Hippocampal formation (tissue), 2 donors: ENCODE measurements around the gene LAMC2.
"Not testable (repeated sequence)": the region's sequence is repeated elsewhere in the genome, so short reads cannot be mapped to it uniquely, and the experiment has no call there.

Experiments
- DNase-seq, 2 donors: peaks; one replicate each; lab custom pipeline; 2025; lab: John Stamatoyannopoulos, UW

Gene LAMC2

DNA sequence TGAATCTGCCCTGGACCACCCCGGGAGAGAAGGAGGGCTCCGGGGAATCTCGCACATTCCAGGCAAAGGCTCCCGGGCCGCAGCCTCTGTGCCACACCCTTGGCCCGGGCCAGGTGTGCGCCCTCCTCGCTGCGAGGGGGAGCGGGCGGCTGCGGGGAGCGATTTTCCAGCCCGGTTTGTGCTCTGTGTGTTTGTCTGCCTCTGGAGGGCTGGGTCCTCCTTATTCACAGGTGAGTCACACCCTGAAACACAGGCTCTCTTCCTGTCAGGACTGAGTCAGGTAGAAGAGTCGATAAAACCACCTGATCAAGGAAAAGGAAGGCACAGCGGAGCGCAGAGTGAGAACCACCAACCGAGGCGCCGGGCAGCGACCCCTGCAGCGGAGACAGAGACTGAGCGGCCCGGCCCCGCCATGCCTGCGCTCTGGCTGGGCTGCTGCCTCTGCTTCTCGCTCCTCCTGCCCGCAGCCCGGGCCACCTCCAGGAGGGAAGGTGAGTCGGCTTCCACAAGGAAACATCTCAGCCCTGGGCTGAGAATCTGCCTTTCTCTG is at the start of gene LAMC2:
LAMC2 (plus strand) TSS at position 324 of the 550 bp plus-strand sequence; CDS start at position 413, 89 bp downstream.
- DNase-seq, result no peak

DNA sequence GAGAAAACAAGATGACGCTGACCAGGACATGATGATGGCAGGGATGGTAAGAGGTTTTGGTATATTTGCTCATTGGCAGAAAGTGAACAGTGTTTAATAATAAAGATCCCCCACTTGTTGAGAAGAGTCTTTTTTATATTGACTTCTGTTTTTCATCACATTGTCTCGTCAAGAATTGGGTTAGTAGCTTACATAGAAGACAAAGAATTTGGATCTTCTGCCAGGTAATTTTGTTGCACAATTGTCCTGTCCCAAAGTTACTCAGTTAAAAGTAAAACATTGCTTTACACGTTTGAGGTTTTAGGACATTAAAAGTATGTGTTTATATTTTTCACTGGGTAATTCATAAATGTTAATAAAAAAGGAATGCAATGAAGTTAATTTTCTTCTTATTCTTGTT is 48.3 kb upstream of the LAMC2 start:
- no peak for DNase-seq

DNA sequence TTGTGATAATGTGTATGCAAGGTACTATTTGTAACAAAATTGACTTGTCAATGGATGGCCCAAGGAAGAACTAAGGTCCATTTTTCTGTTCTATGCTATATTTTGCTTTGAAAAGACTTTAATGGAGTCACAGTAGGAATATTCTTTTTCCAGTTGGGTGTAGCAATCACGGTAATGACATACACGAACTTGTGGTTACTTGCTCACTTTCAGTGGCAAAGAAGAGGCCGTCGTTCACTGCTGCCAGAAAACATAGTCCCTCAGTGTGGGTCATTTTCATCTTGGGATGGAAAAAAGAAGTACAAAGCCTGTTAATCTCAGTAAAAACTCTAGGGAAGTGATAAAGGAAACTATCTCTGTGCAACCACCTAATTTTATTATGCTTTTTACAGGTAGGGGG is 47.8 kb upstream of the LAMC2 start:
- DNase-seq, result no peak

DNA sequence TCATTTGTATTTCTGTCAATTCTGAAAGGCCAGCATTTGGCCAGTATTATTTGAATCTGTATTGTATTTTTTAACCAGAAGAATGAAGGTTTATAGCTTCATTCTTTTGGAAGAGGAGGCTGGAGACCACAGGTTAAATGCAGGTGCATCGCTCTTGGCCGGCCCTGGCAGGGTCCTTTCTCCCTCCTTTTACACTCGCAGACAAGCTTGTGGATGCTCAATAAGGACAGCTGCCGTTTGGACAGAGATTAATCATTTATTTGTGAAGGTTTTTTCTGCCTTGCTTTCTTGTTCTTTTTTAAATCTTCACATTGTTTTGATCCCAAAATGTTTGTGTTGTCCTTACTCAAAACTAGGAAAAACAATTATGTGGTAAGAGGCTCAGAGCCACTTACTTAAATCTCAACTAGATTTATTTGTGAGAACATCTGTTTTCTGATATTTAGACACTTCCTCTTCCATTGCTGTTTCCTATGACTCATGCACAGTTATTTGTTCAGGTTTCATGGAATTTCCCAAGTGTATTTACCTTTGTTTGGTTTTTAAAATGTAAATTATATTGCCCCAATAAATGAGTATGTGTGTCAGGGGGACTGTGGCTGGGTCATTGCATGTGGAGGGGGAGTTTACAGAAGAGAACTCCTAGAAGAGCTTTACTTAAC is 46.7 kb upstream of the LAMC2 start:
- DNase-seq, result no peak

DNA sequence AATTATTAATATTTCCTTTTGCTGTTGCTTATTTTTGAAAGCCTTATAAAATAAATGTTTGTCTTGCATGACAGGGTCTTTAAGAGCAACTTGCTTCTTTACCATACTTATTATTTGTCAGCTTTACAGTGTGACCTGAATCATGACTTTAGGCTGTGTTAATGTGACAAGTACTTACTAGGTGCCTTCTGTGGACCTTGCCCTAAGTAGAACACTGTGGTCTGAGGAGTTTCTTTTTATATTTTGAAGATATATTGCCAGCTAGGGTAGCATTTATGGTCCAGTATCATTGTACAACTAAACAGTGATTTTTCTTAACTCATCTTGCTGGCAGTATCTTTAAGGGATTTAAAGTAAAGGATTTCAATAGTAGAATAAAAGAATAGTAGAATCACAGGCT is 45.4 kb upstream of the LAMC2 start:
- no peak for DNase-seq

DNA sequence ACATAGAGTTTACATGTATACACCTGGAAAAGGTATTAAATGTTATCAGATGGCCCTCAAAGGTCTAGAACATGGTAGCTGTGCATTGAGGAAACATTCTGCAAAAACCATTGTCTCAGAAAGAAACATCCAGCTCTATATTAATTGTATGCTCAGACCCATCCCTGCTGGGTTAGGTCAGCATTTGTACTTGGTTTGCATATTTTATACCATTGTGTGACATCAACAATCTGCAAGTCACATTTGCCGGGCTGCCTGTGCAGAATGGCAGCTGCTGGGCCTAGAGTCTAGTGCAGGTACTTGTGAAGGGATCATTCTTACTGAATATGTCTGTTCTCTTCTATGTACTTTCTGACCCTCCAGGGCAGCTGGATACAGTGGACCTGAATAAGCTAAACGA is 43.9 kb upstream of the LAMC2 start:
- DNase-seq, result no peak

DNA sequence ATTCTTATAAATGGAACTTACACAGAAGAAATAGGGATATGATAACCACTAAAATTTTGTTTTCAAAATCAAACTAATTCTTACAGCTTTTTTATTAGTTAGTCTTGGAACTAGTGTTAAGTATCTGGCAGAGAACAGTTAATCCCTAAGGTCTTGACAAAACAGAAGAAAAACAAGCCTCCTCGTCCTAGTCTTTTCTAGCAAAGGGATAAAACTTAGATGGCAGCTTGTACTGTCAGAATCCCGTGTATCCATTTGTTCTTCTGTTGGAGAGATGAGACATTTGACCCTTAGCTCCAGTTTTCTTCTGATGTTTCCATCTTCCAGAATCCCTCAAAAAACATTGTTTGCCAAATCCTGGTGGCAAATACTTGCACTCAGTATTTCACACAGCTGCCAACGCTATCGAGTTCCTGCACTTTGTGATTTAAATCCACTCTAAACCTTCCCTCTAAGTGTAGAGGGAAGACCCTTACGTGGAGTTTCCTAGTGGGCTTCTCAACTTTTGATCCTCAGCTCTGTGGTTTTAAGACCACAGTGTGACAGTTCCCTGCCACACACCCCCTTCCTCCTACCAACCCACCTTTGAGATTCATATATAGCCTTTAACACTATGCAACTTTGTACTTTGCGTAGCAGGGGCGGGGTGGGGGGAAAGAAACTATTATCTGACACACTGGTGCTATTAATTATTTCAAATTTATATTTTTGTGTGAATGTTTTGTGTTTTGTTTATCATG is 42.3 kb upstream of the LAMC2 start:
- DNase-seq, result no peak

DNA sequence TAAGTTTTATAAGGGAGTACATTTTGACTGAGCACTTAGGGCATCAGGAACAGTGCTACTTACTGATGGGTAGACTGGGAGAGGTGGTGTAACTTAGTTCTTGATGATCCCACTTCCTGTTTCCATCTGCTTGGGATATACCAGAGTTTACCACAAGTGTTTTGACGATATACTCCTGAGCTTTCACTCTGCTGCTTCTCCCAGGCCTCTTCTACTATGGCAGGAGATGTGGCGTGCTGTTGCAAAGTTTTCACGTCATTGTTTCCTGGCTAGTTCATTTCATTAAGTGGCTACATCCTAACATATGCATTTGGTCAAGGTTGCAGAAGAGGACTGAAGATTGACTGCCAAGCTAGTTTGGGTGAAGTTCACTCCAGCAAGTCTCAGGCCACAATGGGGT is 41.3 kb upstream of the LAMC2 start:
- no peak for DNase-seq

DNA sequence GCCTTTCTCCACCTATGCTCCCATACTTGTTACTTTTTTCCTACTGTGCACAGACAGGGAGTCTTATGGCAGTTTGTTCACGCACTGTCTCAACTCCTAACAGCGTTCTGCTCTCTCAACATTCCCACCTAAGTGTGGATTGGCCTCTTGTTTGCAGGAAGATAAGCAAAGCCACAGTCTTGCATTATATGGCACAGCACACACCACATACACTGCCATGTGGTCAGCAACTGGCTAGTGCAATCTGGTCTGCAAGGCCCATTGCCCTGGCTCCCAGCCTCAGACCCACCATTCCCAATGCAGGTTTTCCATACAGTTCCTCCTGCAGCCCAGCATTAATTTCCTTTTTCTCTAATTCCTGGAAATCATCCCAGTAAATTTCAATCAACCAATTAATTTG is 38.3 kb upstream of the LAMC2 start:
- no peak for DNase-seq

DNA sequence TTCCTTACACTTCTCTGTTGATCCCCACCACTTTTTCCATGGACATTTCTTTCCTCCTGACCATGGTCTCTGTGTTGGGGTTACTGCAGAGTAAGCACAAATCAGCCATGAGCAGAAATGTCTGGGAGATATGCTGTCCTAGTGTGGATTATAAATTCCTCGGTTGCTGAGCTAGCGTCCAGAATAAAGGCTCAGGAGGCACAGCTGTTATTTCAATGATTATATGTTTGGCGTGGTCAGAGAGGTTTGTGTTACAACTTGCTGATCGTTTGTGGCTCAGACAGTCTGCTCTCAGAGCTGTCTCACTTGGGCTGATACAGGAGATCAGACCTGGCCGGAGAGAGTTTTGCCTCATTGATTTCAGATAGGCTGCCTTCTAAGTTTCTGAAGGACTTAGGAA is 37.5 kb upstream of the LAMC2 start:
- no peak for DNase-seq

DNA sequence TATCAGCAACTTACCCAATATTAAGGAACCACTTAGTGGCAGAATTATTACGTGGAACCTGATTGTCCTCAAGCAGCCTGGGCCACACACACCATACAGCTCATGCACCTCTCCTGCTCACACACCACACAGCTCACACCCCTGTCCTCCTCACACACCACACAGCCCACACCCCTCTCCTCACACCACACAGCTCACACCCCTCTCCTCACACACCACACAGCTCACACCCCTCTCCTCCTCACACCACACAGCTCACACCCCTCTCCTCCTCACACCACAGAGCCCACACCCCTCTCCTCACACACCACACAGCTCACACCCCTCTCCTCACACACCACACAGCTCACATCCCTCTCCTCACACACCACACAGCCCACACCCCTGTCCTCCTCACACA is 36.8 kb upstream of the LAMC2 start:
- no peak for DNase-seq

DNA sequence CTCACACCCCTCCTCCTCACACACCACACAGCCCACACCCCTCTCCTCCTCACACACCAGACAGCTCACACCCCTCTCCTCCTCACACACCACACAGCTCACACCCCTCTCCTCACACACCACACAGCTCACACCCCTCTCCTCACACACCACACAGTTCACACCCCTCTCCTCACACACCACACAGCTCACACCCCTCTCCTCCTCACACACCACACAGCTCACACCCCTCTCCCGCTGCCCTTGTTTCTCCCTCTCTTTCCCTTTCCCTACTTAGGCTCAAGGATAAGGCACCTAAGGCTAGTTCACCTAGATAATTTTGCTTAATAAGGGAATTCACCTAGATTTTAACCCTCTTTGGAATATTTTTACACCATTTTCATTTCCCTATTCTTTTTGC is 36.0 kb upstream of the LAMC2 start:
- not testable (repeated sequence) for DNase-seq

DNA sequence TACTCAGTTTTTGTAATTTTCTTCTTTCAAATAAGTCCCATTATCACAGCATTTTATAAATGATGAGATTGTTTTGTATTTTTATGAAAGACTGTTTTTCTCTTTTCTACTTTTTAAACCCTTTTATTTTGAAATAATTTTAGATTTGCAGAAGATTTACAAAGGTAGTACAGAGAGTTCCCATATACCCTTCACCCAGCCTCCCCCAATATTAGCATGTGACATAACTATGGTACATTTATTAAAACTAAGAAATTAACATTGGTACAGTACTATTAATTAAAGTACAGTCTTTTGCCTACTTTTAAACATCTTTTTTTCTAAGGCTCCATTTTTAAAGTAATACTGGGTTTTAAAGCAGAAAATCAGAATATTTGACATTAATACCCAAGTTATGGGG is 35.6 kb upstream of the LAMC2 start:
- no peak for DNase-seq

DNA sequence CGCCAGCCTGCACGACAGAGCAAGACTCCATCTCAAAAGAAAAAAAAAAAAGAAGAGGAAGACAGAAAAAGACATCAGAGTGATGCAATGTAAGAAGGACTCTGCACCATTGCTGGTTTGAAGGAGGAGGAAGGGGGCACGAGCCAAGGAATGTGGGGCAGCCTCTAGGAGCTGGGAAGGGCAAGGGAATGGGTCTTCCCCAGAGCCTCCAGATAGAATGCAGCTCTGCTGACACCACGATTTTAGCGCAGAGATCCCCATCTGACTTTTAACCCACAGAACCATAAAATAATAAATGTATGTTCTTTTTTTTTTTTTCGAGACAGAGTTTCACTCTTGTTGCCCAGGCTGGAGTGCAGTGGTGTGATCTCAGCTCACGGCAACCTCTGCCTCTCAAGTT is 33.9 kb upstream of the LAMC2 start:
- DNase-seq, result no peak

DNA sequence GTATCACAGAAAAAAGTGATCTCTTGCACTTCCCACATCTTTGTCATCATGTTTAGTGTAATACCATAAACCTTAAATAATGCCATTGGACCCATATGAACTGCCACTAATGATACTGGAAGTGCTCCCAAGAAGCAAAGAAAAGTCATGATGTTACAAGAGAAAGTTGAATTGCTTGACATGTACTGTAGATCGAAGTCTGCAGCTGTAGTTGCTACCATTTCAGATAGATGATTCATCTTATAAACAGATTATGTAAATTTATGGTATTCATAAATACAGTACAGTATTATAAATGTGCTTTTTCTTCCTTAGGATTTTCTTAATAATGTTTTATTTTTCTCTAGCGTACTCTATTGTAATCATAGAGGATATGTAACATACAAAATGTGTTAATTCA is 30.1 kb upstream of the LAMC2 start:
- DNase-seq, result no peak

DNA sequence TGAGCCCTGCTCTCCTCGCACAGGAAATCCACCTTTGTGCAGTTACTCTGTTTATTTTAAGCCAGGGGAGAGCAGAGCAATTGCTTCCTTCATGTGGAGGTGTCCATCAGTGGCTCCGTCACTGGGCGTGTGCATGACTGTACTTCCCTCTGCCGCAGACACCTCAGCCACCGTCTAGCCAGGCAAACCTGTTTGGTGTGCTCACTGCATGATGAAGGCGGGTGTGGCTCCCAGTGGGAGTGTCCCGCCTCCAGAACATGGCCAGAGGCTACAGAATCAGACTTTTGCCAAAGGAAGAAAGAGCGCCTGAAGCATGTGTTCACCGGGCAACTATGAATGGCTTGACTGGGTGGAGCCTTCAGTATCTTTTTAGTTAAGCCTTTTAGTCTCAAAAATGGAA is 26.1 kb upstream of the LAMC2 start:
- no peak for DNase-seq

DNA sequence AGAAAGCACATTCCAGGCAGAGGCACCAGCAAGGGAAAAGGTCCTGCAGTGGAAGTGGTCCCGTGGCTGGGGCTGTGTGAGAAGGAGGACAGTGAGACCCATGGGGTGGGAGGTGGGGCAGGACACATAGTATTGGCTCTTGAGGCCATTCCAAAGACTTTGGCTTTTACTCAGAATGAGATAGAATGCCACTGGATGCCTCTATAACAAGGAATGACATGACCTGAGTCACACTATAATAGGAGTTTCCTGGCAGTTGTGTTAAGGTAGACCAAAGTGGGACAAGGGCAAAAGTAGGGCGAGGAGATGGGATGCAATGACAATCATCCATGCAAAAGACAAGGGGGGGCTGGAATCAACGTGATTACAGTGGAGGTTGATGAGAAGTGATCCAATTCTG is 24.7 kb upstream of the LAMC2 start:
- DNase-seq, result no peak

DNA sequence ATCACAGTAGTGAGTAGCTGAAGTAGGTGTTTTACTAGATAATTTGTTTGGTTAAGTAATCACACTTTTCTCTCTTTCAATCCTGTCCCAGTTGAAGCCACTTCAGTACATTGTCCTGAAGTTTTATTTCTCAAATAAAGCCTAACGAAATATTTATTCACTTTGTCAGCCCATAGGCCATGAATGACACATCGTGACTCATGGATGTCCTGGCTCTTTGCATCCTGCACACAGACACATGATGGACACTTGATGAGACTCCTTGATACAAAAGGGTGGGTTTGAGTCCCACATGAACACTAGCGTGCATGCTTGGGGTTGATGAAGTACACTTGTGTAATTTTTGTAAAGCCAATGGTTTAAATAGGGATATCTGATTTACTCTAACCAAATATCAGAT is 22.7 kb upstream of the LAMC2 start:
- no peak for DNase-seq

DNA sequence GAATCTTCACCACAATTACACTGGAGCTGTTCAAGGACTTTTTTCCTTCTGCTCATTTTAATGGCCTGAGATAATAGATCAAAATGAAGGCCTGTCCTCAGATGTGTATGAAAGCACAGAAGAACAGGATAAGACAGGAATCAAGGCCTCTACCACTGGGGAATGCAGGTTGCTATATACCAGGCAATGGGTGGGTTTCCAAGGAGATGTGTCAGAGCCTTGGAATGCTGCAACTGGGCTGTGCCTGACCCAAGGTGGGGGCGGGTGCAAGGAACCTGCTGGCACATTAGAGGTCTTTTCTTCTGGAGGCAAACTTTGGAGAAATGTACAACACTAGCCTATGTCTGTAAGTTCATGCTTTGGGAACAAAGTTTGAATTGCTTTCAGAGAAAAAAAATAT is 21.7 kb upstream of the LAMC2 start:
- DNase-seq, result no peak

DNA sequence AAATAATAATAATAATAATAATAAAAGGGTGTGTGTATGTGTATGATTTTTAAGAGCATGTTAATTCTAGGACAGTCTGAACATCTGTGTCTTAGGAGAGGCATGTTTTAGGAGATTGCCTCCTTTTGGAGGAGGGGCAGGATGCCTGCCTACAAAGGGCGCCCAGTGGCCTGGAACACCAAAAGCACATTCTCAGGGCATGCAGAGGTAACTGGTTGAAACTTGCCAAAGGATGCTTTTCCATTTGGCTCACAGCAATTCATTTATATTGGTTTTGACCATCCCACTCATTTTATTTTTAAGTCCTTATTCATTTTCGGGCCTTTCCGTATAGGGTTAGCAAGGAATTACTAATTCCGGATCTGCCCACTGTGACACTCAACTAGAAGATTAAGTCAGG is 21.1 kb upstream of the LAMC2 start:
- no peak for DNase-seq

DNA sequence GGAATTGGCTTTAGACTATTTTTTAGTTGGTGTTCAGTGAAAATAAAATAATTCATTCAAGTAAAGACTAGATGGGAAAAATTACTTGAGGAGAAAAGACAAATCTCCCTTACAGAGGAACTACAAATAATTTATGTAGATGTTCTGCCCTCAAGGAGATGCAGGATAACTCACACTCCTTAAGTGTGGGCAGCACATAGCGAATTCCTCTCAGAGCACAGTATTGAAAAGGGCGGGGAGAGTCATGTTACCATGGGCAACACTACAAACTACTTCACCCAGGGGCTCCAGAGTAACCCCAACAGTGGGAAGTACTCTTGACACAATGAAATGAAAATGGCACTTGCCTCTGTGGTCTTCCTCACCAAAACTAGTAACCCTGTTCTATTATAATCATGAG is 20.6 kb upstream of the LAMC2 start:
- DNase-seq, result no peak

DNA sequence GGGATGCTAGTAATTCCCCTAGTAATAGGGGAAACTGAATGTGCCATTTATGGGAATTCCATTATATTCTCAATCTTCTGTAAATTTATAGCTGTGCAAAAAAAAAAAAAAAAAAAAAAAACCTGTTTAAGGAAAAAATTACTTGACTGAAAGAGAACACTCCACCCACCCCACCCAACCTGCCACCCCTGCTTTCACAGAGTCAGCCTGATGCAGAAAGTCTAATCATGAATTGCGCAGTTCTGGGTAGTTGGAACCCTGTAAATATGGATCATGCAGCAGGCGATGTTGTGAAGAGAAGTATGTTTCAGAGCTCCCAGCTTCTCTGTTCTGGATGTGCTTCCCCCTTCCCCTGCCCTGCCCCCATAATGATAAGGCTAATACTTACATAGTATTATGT is 19.6 kb upstream of the LAMC2 start:
- no peak for DNase-seq

DNA sequence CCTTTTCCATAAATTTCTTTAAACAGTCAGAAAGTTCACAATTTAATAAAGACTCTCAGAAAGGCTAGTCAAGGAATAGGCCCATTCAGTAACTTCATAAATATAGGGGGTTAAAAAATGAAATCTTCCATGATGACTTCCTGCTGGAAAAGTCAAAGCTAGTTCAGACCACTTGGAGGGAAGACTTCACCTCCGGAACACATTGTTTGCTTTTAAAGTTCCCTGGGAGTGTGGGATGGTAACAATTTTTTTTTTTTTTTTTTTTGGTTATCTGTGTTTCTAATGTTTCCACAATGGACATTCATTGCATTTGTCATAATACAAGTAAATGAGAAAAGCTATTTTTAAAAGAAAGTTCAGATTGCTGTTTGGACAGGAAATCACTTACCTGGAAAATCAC is 18.4 kb upstream of the LAMC2 start:
- no peak for DNase-seq

DNA sequence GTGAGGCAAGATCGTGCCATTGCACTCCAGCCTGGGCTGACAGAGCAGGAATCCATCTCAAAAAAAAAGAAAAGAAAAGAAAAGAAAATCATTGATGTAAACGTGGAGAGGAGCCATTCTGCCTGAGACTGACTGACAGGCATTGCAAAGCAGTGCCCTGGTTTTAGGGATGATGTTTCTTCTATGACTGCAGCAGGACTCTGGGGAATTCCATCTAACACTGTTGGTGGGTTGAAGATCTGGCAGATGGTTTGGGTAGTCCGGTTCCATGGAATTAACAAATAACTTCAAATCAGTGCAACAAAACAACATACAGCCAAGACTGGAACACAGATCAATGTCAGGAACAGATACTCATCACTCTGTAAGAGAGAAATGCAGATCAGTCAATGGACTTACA is 17.8 kb upstream of the LAMC2 start:
- DNase-seq, result no peak
